HS-27A (cell line): ENCODE results near the gene DDI2.
"Not testable (repeated sequence)": the region's sequence is repeated elsewhere in the genome, so short reads cannot be mapped to it uniquely, and the experiment has no call there.

Experiments used
- DNase-seq: peaks from one replicate; pipeline ENCODE4 v3.0.0-alpha.2; 2012; ENCODE audit warnings: low read depth, missing footprints

The DDI2 gene

GRCh38 chr1:15680131-15680530, 62.9 kb downstream of the DDI2 start:
- DNase-seq: no peak

GRCh38 chr1:15680561-15681348, 63.5 kb downstream of the DDI2 start:
- no peak for DNase-seq

- no peak for DNase-seq
Measured at GRCh38 chr1:15681349-15682292, 64.4 kb downstream of the DDI2 start.

DNA sequence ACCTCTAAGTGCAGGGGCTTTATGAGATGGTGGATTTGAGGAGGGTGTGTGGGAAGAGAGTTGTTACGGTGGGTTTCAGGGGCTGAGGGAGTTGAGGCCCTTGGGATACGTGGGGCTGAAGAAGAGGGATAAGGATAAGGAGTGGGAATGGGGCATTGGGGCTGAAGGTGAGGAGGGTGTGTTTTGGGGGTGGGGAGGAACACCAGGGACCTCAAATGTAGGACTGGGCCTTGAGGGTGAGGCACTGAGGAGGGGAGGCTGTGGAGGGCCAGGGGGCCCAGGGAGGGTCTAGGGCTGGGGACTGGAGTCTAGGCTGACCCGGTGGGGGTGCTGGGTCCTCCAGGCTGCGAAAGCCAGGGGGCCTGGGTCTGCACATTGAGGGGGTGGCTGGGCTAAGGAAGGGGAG, 65.7 kb downstream of the DDI2 start:
- DNase-seq: no peak

DNA sequence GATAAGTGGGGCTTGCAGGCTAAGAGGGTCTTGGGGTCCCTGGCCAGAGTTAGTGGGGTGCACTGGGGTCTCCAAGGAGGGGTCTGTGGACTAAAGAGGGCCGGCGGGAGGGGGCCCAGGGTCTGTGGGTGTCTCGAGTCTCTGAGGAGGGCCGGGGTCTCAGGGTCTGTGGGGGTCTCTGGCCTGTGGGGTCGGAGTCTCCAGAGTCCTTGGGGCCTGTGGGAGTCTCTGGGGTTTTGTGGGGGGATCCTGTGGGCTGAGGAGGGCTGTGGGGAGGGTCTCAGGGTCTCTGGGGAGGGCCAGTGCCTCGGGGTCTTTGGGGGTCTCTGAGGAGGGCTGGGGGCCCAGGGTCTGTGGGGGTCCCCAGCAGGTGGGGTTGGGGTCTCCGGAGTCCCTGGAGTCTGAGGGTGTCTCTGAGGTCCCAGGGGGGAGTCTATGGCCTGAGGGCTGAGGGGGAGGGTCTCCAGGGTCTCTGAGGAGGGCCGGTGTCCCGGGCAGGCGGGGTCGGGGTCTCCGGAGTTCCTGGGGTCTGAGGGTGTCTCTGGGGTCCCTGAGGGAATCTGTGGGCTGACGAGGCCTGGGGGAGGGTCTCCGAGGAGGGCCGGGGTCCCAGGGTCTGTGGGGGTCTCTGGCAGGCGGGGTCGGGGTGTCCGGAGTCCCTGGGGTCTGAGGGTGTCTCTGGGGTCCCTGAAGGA, 66.2 kb downstream of the DDI2 start:
- no peak for DNase-seq

GRCh38 chr1:15684042-15684461, 66.8 kb downstream of the DDI2 start, which contains the start of gene PLEKHM2:
TSS of gene PLEKHM2 (plus strand) at chr1:15684320. CDS start at chr1:15684559, 239 bp downstream.
- no peak for DNase-seq

- no peak for DNase-seq
Measured at GRCh38 chr1:15684468-15685291, 67.4 kb downstream of the DDI2 start.

DNA sequence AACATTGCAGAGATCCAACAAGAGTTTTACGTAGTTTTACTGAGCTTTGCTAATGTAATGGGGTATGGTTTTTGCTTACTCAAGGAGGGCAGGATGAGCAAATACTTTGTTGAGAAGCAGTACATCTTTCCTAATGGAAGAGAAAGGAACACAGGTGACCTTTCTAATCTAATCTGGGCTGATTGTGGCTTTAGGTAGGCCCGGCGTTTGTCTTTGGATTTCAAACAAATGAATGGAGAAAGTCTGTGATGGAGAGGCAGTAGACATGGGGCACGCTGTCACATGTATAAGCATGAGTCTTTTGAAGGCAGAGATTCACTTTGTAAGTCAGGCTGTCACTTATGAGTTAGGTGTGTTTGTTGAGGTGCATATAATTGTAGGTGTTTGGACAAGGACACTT, 68.6 kb downstream of the DDI2 start:
- DNase-seq: no peak

GRCh38 chr1:15687446-15687845, 70.2 kb downstream of the DDI2 start:
- no peak for DNase-seq

GRCh38 chr1:15690317-15690716, 73.1 kb downstream of the DDI2 start:
- no peak for DNase-seq

- DNase-seq: no peak
Measured at GRCh38 chr1:15691434-15692032, 74.3 kb downstream of the DDI2 start.

GRCh38 chr1:15692121-15692682, 74.9 kb downstream of the DDI2 start:
- DNase-seq: no peak

DNA sequence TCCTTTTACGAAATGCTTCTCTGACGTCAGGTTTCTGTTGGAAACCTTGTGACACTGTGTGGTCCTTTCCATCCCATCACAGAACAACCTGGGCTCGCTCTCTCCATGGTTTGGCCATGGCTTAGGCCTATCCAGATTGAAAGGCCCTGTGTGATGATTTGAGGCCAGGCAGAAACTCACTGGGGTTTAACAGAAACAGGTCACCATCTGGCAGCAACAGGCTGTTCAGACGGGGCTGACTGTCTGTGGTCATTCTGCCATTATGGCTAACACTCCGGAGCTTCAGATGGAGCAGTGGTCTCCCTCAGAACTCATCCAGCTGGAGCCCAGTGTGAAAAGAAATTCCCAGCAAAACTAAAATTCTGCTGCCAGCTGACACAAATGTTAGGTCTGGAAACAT, 76.1 kb downstream of the DDI2 start:
- no peak for DNase-seq

GRCh38 chr1:15696956-15697521, 79.8 kb downstream of the DDI2 start:
- no peak for DNase-seq

- DNase-seq: no peak
Measured at GRCh38 chr1:15698201-15698600, 80.9 kb downstream of the DDI2 start.

DNA sequence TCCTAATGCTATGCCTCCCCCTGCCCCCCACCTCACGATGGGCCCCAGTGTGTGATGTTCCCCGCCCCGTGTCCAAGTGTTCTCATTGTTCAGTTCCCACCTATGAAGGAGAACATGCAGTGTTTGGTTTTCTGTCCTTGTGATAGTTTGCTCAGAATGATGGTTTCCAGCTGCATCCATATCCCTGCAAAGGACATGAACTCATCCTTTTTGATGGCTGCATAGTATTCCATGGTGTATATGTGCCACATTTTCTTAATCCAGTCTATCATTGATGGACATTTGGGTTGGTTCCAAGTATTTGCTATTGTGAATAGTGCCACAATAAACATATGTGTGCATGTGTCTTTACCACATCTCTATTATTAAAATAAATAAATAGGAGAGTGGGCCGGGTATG, 82.1 kb downstream of the DDI2 start:
- not testable (repeated sequence) for DNase-seq

GRCh38 chr1:15700508-15700907, 83.2 kb downstream of the DDI2 start:
- no peak for DNase-seq

- DNase-seq: no peak
Measured at GRCh38 chr1:15701784-15702183, 84.5 kb downstream of the DDI2 start.

DNA sequence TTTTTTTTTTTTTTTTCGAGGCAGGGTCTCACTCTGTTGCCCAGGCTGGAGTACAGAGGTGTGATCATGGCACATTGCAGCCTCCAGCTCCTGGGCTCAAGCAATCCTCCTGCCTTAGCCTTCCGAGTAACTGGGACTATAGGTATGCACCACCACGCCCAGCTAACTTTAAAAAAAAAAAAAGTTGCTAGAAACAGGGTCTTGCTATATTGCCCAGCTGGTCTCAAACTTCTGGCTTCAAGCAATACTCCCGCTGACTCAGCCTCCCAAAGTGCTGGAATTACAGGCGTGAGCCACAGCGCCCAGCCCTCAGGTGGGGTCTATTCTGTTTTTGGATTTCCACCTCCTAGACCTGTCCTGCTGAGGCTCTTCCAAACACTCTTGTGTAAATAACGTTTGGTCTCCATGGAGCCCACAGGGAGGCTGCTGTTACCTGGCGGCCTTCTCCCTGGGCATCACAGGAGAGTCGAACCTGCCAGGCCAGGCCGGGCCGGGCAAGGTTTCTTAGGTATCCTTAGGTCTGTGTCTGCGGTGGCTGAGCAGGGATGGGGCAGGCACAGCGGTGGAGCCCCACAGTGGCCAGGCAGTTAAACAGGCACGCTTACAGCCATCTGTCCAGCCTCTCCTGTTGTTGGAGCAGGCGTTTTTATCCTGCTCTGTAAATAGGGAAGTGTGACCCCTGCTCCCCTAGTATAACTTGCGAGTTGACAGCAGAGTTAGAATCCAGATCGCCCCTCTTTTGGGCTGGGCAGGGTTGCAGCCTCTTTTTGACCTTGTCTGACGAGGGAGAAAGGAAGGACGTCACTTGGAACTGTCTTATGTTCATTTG, 85.7 kb downstream of the DDI2 start:
- no peak for DNase-seq
